GM19372 (cell line): ENCODE measurements around the gene ABLIM2.

Experiments used
- ATAC-seq: cut with Tn5 transposase; IDR thresholded peaks from one replicate; pipeline ENCODE4 v1.9.1; 2021; ENCODE audit warnings: mild to moderate bottlenecking, low read depth, moderate library complexity; ENCODE audit not compliant: unreplicated experiment

The ABLIM2 gene

GRCh38 chr4:8177552-8177951, 18.9 kb upstream of the ABLIM2 start:
- ATAC-seq, result no peak

- ATAC-seq, result peak; percentile 60
Observed at GRCh38 chr4:8176547-8177399, 18.2 kb upstream of the ABLIM2 start.

GRCh38 chr4:8175686-8176085, 17.1 kb upstream of the ABLIM2 start:
- ATAC-seq, result no peak

- no peak for ATAC-seq
Observed at GRCh38 chr4:8174970-8175369, 16.4 kb upstream of the ABLIM2 start.

GRCh38 chr4:8173492-8174242, 15.1 kb upstream of the ABLIM2 start:
- ATAC-seq, result no peak

GRCh38 chr4:8171984-8172924, 13.6 kb upstream of the ABLIM2 start:
- peak; percentile 80 for ATAC-seq

- ATAC-seq, result no peak
Observed at GRCh38 chr4:8171266-8171665, 12.7 kb upstream of the ABLIM2 start.

- no peak for ATAC-seq
Observed at GRCh38 chr4:8170341-8170740, 11.7 kb upstream of the ABLIM2 start.

GRCh38 chr4:8169763-8170162, 11.2 kb upstream of the ABLIM2 start:
- ATAC-seq, result no peak

GRCh38 chr4:8168832-8169598, 10.4 kb upstream of the ABLIM2 start:
- no peak for ATAC-seq

- ATAC-seq, result no peak
Observed at GRCh38 chr4:8168232-8168631, 9.6 kb upstream of the ABLIM2 start.

GRCh38 chr4:8167815-8168214, 9.2 kb upstream of the ABLIM2 start:
- no peak for ATAC-seq

GRCh38 chr4:8167291-8167690, 8.7 kb upstream of the ABLIM2 start:
- no peak for ATAC-seq

GRCh38 chr4:8165374-8165896, 6.8 kb upstream of the ABLIM2 start:
- ATAC-seq, result no peak

- no peak for ATAC-seq
Observed at GRCh38 chr4:8164687-8165086, 6.1 kb upstream of the ABLIM2 start.

- no peak for ATAC-seq
Observed at GRCh38 chr4:8164194-8164565, 5.6 kb upstream of the ABLIM2 start.

GRCh38 chr4:8163436-8164193, 5.0 kb upstream of the ABLIM2 start:
- ATAC-seq, result no peak

- no peak for ATAC-seq
Observed at GRCh38 chr4:8163026-8163425, 4.4 kb upstream of the ABLIM2 start.

GRCh38 chr4:8162625-8163024, 4.0 kb upstream of the ABLIM2 start:
- ATAC-seq, result no peak
